AG04450 (cell line): ENCODE data around the gene XPNPEP2. TPM values are rescaled to one million over a fixed set of nuclear protein-coding genes. Genes with fewer than 3 reads are reported as not detected.

ENCODE experiments used
- CTCF ChIA-PET: fragments of 300-600, 350-600 bp; formaldehyde crosslinking; extraction: SDS; loops from one replicate; lab custom pipeline; 2022; ENCODE audit warnings: antibody characterized with exemption, inconsistent platforms; lab: Charles Lee
- POLR2A ChIA-PET: fragments of 350-600 bp; formaldehyde crosslinking; extraction: SDS; loops from one replicate; lab custom pipeline; 2021; ENCODE audit warnings: antibody characterized with exemption, inconsistent platforms; lab: Yijun Ruan, JAX
- DNase-seq: peaks from one replicate; pipeline ENCODE4 v3.0.0-alpha.2; 2011; ENCODE audit warnings: low read depth, low spot score
- H3K27ac ChIP-seq: one replicate; pipeline ENCODE4 v1.5.1; 2012; ENCODE audit warnings: low read depth, low read length, control low read depth
- H3K27me3 ChIP-seq: one replicate; pipeline ENCODE4 v1.6.0; 2012; ENCODE audit warnings: low read length; ENCODE audit not compliant: control insufficient read depth, insufficient read depth
- H3K4me3 ChIP-seq: 2 replicates; pipeline ENCODE4 v1.5.1; 2011; ENCODE audit warnings: mild to moderate bottlenecking, low read depth, low read length, control low read depth
- H3K9me3 ChIP-seq: 2 replicates; pipeline ENCODE4 v1.5.1; 2012; ENCODE audit warnings: low read length; ENCODE audit not compliant: control insufficient read depth, insufficient read depth
- polyA plus RNA-seq: library from polyadenylated mRNA; depleted of rRNA; stranded (reverse); fragments of >200 nt; gene quantifications from 2 replicates; pipeline ENCODE4 v1.2.3, GENCODE V29; 2011
- TF ChIP-seq, protein P1 (sequence below): IDR thresholded peaks from 2 replicates; pipeline ENCODE4 v1.5.1; 2011; ENCODE audit warnings: low read depth, low read length, control low read depth, inconsistent platforms

Gene XPNPEP2
- polyA plus RNA-seq, 1 experiment, result 0.45 TPM

DNA sequence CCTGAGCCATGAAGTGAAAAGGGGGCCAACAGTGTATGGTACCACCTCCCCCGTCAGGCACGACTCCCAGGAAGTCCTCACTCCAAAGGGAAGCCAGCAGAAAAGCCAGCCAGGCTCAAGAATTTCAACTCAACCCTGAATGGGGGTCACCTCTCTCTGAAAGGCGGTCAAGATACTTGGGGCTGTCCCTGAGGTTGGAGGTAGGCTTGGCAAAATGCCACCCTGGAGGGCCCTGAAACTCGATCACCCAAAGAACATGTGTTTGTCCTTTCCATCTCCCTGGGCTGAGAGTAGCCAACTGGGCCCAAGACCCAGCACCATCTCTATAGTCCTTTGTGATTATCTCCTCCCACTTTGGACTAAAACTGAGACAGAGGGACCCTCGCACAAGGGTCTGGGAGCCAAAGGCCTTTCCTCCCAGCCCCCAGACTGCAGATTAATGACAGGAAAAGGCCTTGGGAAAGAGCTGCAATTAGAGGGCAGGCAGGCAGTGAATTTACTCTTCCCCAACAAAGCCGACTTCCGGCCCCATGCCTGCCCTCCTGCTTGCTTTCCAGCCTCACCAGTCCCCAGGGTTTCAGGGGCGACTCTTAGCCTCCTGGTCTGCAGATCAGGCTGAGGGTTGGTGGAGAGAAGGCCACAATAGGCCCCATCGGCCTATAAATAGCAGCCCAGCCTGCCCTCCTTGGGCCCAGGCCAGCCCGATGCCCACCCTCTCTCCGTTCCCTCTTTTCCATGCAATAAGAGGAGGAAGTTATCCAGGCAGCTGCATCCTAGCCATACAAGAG is 46.6 kb downstream of the XPNPEP2 start:
- H3K27me3 ChIP-seq, result peaks cover 3% of the 10 kb centered on the region
- H3K4me3 ChIP-seq, result no peak overlapping the region
- H3K9me3 ChIP-seq, result no peaks in the 10 kb centered on the region
- no peak overlapping the region for H3K27ac ChIP-seq
- no peak for DNase-seq
- TF ChIP-seq, protein P1, sequence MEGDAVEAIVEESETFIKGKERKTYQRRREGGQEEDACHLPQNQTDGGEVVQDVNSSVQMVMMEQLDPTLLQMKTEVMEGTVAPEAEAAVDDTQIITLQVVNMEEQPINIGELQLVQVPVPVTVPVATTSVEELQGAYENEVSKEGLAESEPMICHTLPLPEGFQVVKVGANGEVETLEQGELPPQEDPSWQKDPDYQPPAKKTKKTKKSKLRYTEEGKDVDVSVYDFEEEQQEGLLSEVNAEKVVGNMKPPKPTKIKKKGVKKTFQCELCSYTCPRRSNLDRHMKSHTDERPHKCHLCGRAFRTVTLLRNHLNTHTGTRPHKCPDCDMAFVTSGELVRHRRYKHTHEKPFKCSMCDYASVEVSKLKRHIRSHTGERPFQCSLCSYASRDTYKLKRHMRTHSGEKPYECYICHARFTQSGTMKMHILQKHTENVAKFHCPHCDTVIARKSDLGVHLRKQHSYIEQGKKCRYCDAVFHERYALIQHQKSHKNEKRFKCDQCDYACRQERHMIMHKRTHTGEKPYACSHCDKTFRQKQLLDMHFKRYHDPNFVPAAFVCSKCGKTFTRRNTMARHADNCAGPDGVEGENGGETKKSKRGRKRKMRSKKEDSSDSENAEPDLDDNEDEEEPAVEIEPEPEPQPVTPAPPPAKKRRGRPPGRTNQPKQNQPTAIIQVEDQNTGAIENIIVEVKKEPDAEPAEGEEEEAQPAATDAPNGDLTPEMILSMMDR, result no peak
- CTCF ChIA-PET, result interaction anchor here (0.6 kb wide), 1 partner anchor 545 kb away, joined by 3 read pairs; no protein-coding TSS in a partner anchor
- POLR2A ChIA-PET, result no interaction called here

DNA sequence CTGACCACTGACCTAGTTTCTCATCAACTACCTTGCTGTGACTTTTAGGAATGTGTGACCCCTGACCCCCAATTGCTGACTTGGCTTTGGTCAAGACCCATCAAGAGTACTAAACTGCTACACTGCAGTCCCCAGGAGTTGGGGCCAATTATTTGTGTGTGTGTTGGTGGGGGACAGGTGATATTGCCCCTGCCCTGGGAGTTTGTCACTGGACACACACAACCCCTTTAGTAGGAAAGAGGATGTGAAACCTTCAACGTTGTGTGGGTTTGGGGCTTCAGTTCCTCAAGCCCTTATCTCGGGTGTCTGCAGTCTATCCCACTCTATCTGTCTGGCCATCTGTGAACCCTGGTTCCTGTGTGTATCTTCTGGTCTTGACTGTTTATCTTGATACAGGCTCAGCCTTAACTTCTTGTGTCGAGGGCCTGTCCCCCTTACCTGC is 47.5 kb downstream of the XPNPEP2 start:
- POLR2A ChIA-PET, result no interaction called here
- H3K9me3 ChIP-seq, result no peaks in the 10 kb centered on the region
- TF ChIP-seq, protein P1, result no peak
- H3K27ac ChIP-seq, result no peak overlapping the region
- H3K4me3 ChIP-seq, result no peak overlapping the region
- CTCF ChIA-PET, result no interaction called here
- peaks cover 3% of the 10 kb centered on the region for H3K27me3 ChIP-seq
- DNase-seq, result no peak

DNA sequence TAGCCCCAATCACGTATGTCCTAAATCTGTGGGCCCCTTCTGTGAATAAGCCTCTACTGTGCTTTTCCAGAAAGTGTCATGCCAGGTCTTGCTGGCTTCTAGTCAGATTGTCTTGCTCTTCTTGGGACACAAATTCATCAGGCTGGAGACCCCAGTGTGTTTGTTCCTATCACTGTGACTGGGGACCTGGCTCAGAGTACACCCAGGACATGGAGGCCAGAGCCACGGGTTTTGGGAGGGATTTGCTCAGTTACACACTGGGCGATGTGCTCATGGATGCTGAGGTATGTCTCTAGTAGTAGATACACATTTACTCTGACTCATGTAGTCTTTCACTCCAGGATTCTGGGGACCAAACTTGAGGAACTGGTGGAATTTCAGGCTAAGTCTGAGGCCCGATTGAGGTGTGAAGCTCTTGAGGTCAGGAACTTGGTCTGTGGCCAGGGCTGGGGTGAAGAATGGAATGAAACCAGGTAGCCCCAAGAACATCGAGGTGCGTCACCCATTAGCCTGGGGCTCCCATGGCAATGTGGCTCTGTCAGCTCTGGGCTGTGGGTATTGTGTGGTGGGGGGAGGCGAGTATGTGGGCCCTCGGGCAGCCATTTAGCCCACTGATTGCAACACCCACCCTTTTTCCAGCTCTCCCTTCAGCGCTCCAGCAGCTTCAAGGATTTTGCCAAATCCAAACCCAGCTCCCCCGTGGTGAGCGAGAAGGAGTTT is 48.7 kb downstream of the XPNPEP2 start:
- TF ChIP-seq, protein P1, result no peak
- Histone ChIP-seq H3K4me3 (no peak overlapping the region), H3K27me3 (peaks cover 3% of the 10 kb centered on the region), H3K27ac (no peak overlapping the region), H3K9me3 (no peaks in the 10 kb centered on the region)
- POLR2A ChIA-PET, result no interaction called here
- DNase-seq, result no peak
- CTCF ChIA-PET, result no interaction called here

DNA sequence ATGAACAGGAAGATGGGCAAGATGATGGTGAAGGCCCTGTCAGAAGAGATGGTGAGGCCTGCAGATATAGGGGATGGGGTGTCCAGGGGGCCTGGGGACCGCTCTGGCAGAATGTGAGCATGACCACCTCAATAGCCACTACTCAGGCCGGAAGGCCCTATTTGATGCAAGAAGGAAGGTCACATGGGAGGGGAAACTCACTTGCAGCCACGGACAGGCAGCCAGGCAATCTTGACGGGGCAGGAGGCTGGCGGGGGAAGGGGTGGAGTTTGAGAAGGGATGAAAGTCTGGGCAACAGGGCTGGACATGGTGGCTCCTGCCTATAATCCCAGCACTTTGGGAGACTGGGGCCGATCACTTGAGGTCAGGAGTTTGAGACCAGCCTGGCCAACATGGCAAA is 49.7 kb downstream of the XPNPEP2 start:
- Histone ChIP-seq H3K4me3 (no peak overlapping the region), H3K9me3 (no peaks in the 10 kb centered on the region), H3K27me3 (no peaks in the 10 kb centered on the region), H3K27ac (no peak overlapping the region)
- POLR2A ChIA-PET, result no interaction called here
- DNase-seq, result no peak
- TF ChIP-seq, protein P1, result no peak
- CTCF ChIA-PET, result no interaction called here

DNA sequence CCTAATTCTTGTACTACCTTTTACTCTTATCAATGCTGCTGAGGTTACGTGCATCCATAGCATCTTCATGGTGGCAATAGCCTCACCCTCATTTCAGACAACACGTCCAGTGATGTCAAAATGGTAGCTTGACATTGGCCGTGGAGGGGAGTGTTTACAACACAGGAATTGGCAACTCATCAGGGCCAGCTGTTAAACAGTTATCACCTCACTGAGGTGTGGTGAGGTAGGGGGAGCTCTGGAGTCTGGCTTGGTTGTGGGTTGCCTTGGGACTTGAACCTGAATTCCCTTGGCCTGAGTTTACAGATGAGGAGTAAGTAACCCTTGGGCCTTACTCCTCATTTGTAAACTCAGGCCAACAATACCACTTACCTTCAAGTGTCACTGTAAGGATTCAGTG is 51.4 kb downstream of the XPNPEP2 start:
- no peak for DNase-seq
- Histone ChIP-seq H3K27me3 (no peaks in the 10 kb centered on the region), H3K4me3 (no peak overlapping the region), H3K27ac (no peak overlapping the region), H3K9me3 (no peaks in the 10 kb centered on the region)
- ChIA-PET POLR2A (no interaction called here), CTCF (no interaction called here)
- TF ChIP-seq, protein P1, result no peak
